ENCODE measurements around the gene TPI1. TPM values are rescaled to one million over a fixed set of nuclear protein-coding genes. Genes with fewer than 3 reads are reported as not detected.
A peak's percentile ranks its signal among the peaks of the same experiment; 100 is the strongest.
"Not testable (repeated sequence)": the region's sequence is repeated elsewhere in the genome, so short reads cannot be mapped to it uniquely, and the experiment has no call there.

The TPI1 gene
- total RNA-seq, 2 experiments from 2014 or later = 608 to 801 TPM

GRCh38 chr12:6873094-6874014 is 6.0 kb downstream of the TPI1 start, which contains the start of gene SPSB2:
Gene SPSB2 (minus strand): TSS chr12:6873303. CDS start chr12:6872901, 402 bp downstream.
- no peaks in the 10 kb centered on the region for H3K9me3 ChIP-seq (ENCODE audit: low read length)
- H3K36me3 ChIP-seq (ENCODE audit: insufficient read depth, low read length) = peaks cover 46% of the 10 kb centered on the region
- no TSS peak for BruUV-seq (replicated peaks)
- peak; percentile 100 for DNase-seq (ENCODE audit: low spot score)
- ChIA-PET POLR2A (interaction anchor here (0.7 to 2.6 kb wide), 15 partner anchors 9 to 149 kb away, joined by 3 to 19 read pairs (median 3); partner anchors contain the start of genes C12orf57, CDCA3, LPCAT3 and RNU7-1), CTCF (ENCODE audit: unreplicated experiment) (interaction anchor here (0.6 to 2.8 kb wide), 9 partner anchors 9 to 64 kb away, joined by 3 to 17 read pairs (median 4); partner anchors contain the start of genes CDCA3 and USP5)
- no peaks in the 10 kb centered on the region for H3K9me2 ChIP-seq (ENCODE audit: insufficient read depth, low read length)
- peak within 1 kb of the TSS; percentile 78 for H2AFZ ChIP-seq (ENCODE audit: low read length)
- peaks cover 47% of the 10 kb centered on the region for H3K4me1 ChIP-seq (ENCODE audit: insufficient read depth, low read length, poor library complexity, severe bottlenecking)
- intact Hi-C loops (cut with micrococcal nuclease; ENCODE audit: unreplicated experiment) = loop anchor here (1.0 to 5.0 kb wide), 8 partner anchors 18 to 319 kb away; partner anchors contain the start of genes C1RL, ENO2, LPCAT3 and USP5
- H3K27ac ChIP-seq (ENCODE audit: low read depth, low read length, poor library complexity, severe bottlenecking) = peak within 1 kb of the TSS; percentile 68
- H3K4me3 ChIP-seq (ENCODE audit: low read depth, low read length, poor library complexity, severe bottlenecking) = peak within 1 kb of the TSS; percentile 77
- peaks cover 17% of the 10 kb centered on the region; the same call in 1 of the 2 replicates for H3K79me2 ChIP-seq (ENCODE audit: insufficient read depth, low read depth, low read length)
- 0 out of 2 replicates have a peak, but pooled peaks cover 10% of the 10 kb centered on the region for H4K20me1 ChIP-seq (ENCODE audit: insufficient read depth, low read length)
- peak within 1 kb of the TSS; percentile 99 for H3K4me2 ChIP-seq (ENCODE audit: low read length)
- TF ChIP-seq EZH2phosphoT487 (IDR thresholded peaks at IDR 0.05; ENCODE audit: borderline replicate concordance, low read depth, low read length) = no peak
- TF ChIP-seq CTCF (conservative IDR thresholded peaks at IDR 0.05; ENCODE audit: low read length) = no peak

GRCh38 chr12:6874015-6874368 is 6.7 kb downstream of the TPI1 start:
- peak overlapping the region; percentile 77 for H3K4me3 ChIP-seq (ENCODE audit: low read depth, low read length, poor library complexity, severe bottlenecking)
- H3K9me2 ChIP-seq (ENCODE audit: insufficient read depth, low read length); H4K20me1 ChIP-seq (ENCODE audit: insufficient read depth, low read length); BruUV-seq (replicated peaks); DNase-seq (ENCODE audit: low spot score); CTCF ChIA-PET (ENCODE audit: unreplicated experiment); H3K9me3 ChIP-seq (ENCODE audit: low read length): not testable (repeated sequence)
- peaks cover 41% of the 10 kb centered on the region for H3K4me1 ChIP-seq (ENCODE audit: insufficient read depth, low read length, poor library complexity, severe bottlenecking)
- peak overlapping the region; percentile 88 for H3K4me2 ChIP-seq (ENCODE audit: low read length)
- H3K27ac ChIP-seq (ENCODE audit: low read depth, low read length, poor library complexity, severe bottlenecking) = peak overlapping the region; percentile 68
- intact Hi-C loops (cut with micrococcal nuclease; ENCODE audit: unreplicated experiment) = loop anchor here (5.0 kb wide), 3 partner anchors 88 to 318 kb away; partner anchors contain the start of gene C1RL
- H3K36me3 ChIP-seq (ENCODE audit: insufficient read depth, low read length) = peaks cover 40% of the 10 kb centered on the region
- POLR2A ChIA-PET = interaction anchor here (0.7 to 2.5 kb wide), 4 partner anchors 18 to 61 kb away, joined by 3 to 17 read pairs (median 3); no protein-coding TSS in a partner anchor
- peak overlapping the region; percentile 78 for H2AFZ ChIP-seq (ENCODE audit: low read length)
- peaks cover 11% of the 10 kb centered on the region; the same call in 1 of the 2 replicates for H3K79me2 ChIP-seq (ENCODE audit: insufficient read depth, low read depth, low read length)

- H3K9me2 ChIP-seq (ENCODE audit: insufficient read depth, low read length); H3K4me3 ChIP-seq (ENCODE audit: low read depth, low read length, poor library complexity, severe bottlenecking); H4K20me1 ChIP-seq (ENCODE audit: insufficient read depth, low read length); BruUV-seq (replicated peaks); H3K27ac ChIP-seq (ENCODE audit: low read depth, low read length, poor library complexity, severe bottlenecking); DNase-seq (ENCODE audit: low spot score); H3K9me3 ChIP-seq (ENCODE audit: low read length); H2AFZ ChIP-seq (ENCODE audit: low read length); H3K4me1 ChIP-seq (ENCODE audit: insufficient read depth, low read length, poor library complexity, severe bottlenecking); H3K4me2 ChIP-seq (ENCODE audit: low read length); intact Hi-C loops (cut with micrococcal nuclease; ENCODE audit: unreplicated experiment); H3K79me2 ChIP-seq (ENCODE audit: insufficient read depth, low read depth, low read length); CTCF ChIA-PET (ENCODE audit: unreplicated experiment): not testable (repeated sequence)
- POLR2A ChIA-PET = interaction anchor here (0.6 kb wide), 1 partner anchor 14 kb away, joined by 5 read pairs; no protein-coding TSS in a partner anchor
- H3K36me3 ChIP-seq (ENCODE audit: insufficient read depth, low read length) = peaks cover 20% of the 10 kb centered on the region; the same call in 1 of the 2 replicates
These were observed 12.5 kb downstream of the TPI1 start for GRCh38 chr12:6879824-6880223.
